Motor neuron (in vitro differentiated cells): ENCODE measurements around the gene LATS2. TPM values are rescaled to one million over a fixed set of nuclear protein-coding genes. Genes with fewer than 3 reads are reported as not detected.
A peak's percentile ranks its signal among the peaks of the same experiment; 100 is the strongest.
"Not testable (repeated sequence)": the region's sequence is repeated elsewhere in the genome, so short reads cannot be mapped to it uniquely, and the experiment has no call there.

Source experiments
- ATAC-seq, 8 experiments: fragments of 200-7000 bp; cut with Tn5 transposase; replicated peaks in 6 of 8; 2 replicates each; pipeline ENCODE4 v1.8.0; 2021; ENCODE audit warnings: mild to moderate bottlenecking in 8 of 8, moderate library complexity in 8 of 8
- H3K27ac ChIP-seq, 2 donors: fragments of 250-450 bp; sonication (Bioruptor Pico); 2 replicates each; pipeline ENCODE4 v1.9.0; 2021; ENCODE audit warnings: antibody characterized with exemption in 2 of 2, mild to moderate bottlenecking in 2 of 2, moderate library complexity in 1 of 2
- H3K4me1 ChIP-seq, 2 donors: fragments of 250-450 bp; sonication (Bioruptor Pico); replicated peaks in 1 of 2; 2 replicates each; pipeline ENCODE4 v1.6.1; 2021; ENCODE audit warnings: antibody characterized with exemption in 2 of 2, mild to moderate bottlenecking in 2 of 2, moderate library complexity in 1 of 2
- H3K4me3 ChIP-seq, 5 donors: fragments of 250-450 bp; sonication (Bioruptor Pico); 2 replicates each; pipeline ENCODE4 v1.9.0; 2021; ENCODE audit warnings: antibody characterized with exemption in 5 of 5, mild to moderate bottlenecking in 5 of 5, moderate library complexity in 4 of 5
- WGBS, 10 experiments: fragments of 450-650 bp; shearing (Covaris generic); methylation state at CpG; one replicate each; pipeline ENCODE4 v1.0.0; 2022; 5-methylcytosine and 5-hydroxymethylcytosine counted together
- in situ Hi-C, 9 experiments: fragments of 400-800 bp; cut with MboI; loops; one replicate each; pipeline ENCODE4 v1.15.0; 2021; ENCODE audit warnings: low sequenced_read_pairs in 9 of 9, low pct_unique_long_range_greater_than_20kb in 2 of 9; ENCODE audit not compliant: unreplicated experiment in 9 of 9
- total RNA-seq, 8 experiments: library from RNA; unstranded; fragments of 300-600 nt; gene quantifications; 2 replicates each; pipeline versions ENCODE4 v1.2.3 to v1.2.4, GENCODE V29; 2022

LATS2 gene
- total RNA-seq, 8 experiments from 2014 or later = 4.8 to 13.0 (median 9.0) TPM

GRCh38 chr13:21053231-21053630 is 8.2 kb downstream of the LATS2 start:
- Histone ChIP-seq H3K4me1 (no peaks in the 10 kb centered on the region), H3K27ac (no peak overlapping the region), H3K4me3 (no peak overlapping the region)
- in situ Hi-C loops = loop anchor here in 1 of 9 experiments (25.0 kb wide), 1 partner anchor 109 kb away; no protein-coding TSS in a partner anchor
- ATAC-seq = no peak
- WGBS, 10 experiments = 85 to 100% (median 95%) methylated on average over 1 to 5 of the region's 5 CpGs; no CpG with 5 or more reads in 3 of the 10 experiments

GRCh38 chr13:21051675-21052074 is 9.7 kb downstream of the LATS2 start:
- no peak overlapping the region for H3K4me3 ChIP-seq
- in situ Hi-C loops = loop anchor here in 1 of 9 experiments (25.0 kb wide), 1 partner anchor 111 kb away; no protein-coding TSS in a partner anchor
- no peak for ATAC-seq
- H3K4me1 ChIP-seq = peaks cover 0 to 5% of the 10 kb centered on the region in 2 donors
- 79 to 100% (median 100%) methylated on average over 1 to 3 of the region's 3 CpGs; no CpG with 5 or more reads in 3 of the 10 experiments for WGBS, 10 experiments
- H3K27ac ChIP-seq = no peak overlapping the region

- H3K4me1 ChIP-seq = peaks cover 0 to 5% of the 10 kb centered on the region in 2 donors
- in situ Hi-C loops = loop anchor here in 1 of 9 experiments (25.0 kb wide), 1 partner anchor 112 kb away; no protein-coding TSS in a partner anchor
- no peak for ATAC-seq
- WGBS, 10 experiments = 71 to 97% (median 93%) methylated on average over 2 to 8 of the region's 16 CpGs; no CpG with 5 or more reads in 4 of the 10 experiments
- H3K4me3 ChIP-seq = no peak overlapping the region
- no peak overlapping the region for H3K27ac ChIP-seq
Measured at GRCh38 chr13:21050288-21051197, 10.8 kb downstream of the LATS2 start.

- H3K27ac ChIP-seq, H3K4me3 ChIP-seq, H3K4me1 ChIP-seq, ATAC-seq: not testable (repeated sequence)
- WGBS, 10 experiments = 82 to 100% (median 97%) methylated on average over 1 to 3 of the region's 6 CpGs; no CpG with 5 or more reads in 6 of the 10 experiments
- in situ Hi-C loops = loop anchor here in 1 of 9 experiments (25.0 kb wide), 1 partner anchor 113 kb away; no protein-coding TSS in a partner anchor
Measured at GRCh38 chr13:21049731-21050130, 11.7 kb downstream of the LATS2 start.

- H3K4me3 ChIP-seq = no peak overlapping the region
Measured at GRCh38 chr13:21048901-21049698, 12.3 kb downstream of the LATS2 start.

GRCh38 chr13:21047591-21048282 is 13.6 kb downstream of the LATS2 start:
- H3K27ac ChIP-seq = no peak overlapping the region
- H3K4me3 ChIP-seq = no peak overlapping the region
- 56 to 97% (median 87%) methylated on average over 4 to 10 of the region's 10 CpGs for WGBS, 10 experiments
- in situ Hi-C loops = no loop called here
- peaks cover 7 to 8% of the 10 kb centered on the region in 2 donors for H3K4me1 ChIP-seq
- peak in 4 of 8 experiments; percentile 18 to 44 (median 42) for ATAC-seq

More at GRCh38 chr13:21048901-21049698, 12.3 kb downstream of the LATS2 start:
- no peak overlapping the region for H3K27ac ChIP-seq
- in situ Hi-C loops = no loop called here
- peaks cover 1 to 5% of the 10 kb centered on the region in 2 donors for H3K4me1 ChIP-seq
- WGBS, 10 experiments = 73 to 100% (median 85%) methylated on average over 1 to 4 of the region's 6 CpGs; no CpG with 5 or more reads in 5 of the 10 experiments
- no peak for ATAC-seq

- no peak for ATAC-seq
Measured at GRCh38 chr13:21047087-21047486, 14.3 kb downstream of the LATS2 start.

GRCh38 chr13:21046203-21046602 is 15.2 kb downstream of the LATS2 start:
- 40 to 100% (median 86%) methylated on average over 1 to 7 of the region's 7 CpGs for WGBS, 10 experiments
- ATAC-seq = no peak
- in situ Hi-C loops = no loop called here
- Histone ChIP-seq H3K27ac (no peak overlapping the region), H3K4me1 (peaks cover 7 to 8% of the 10 kb centered on the region in 2 donors), H3K4me3 (no peak overlapping the region)

More at GRCh38 chr13:21047087-21047486, 14.3 kb downstream of the LATS2 start:
- Histone ChIP-seq H3K4me1 (peaks cover 7 to 8% of the 10 kb centered on the region in 2 donors), H3K4me3 (no peak overlapping the region), H3K27ac (no peak overlapping the region)
- 73 to 100% (median 100%) methylated on average over 2 to 4 of the region's 9 CpGs; no CpG with 5 or more reads in 3 of the 10 experiments for WGBS, 10 experiments
- in situ Hi-C loops = no loop called here

GRCh38 chr13:21045100-21045499 is 16.3 kb downstream of the LATS2 start:
- Histone ChIP-seq H3K27ac (no peak overlapping the region), H3K4me1 (peaks cover 7 to 8% of the 10 kb centered on the region in 2 donors), H3K4me3 (no peak overlapping the region)
- no peak for ATAC-seq
- in situ Hi-C loops = no loop called here
- 33 to 100% (median 88%) methylated on average over 3 to 5 of the region's 5 CpGs; no CpG with 5 or more reads in 1 of the 10 experiments for WGBS, 10 experiments

GRCh38 chr13:21043898-21044297 is 17.5 kb downstream of the LATS2 start:
- ATAC-seq = peak in 6 of 8 experiments; percentile 30 to 55 (median 40)
- H3K4me3 ChIP-seq = no peak overlapping the region
- peaks cover 7 to 8% of the 10 kb centered on the region in 2 donors for H3K4me1 ChIP-seq
- in situ Hi-C loops = no loop called here
- WGBS, 10 experiments = 0 to 60% (median 7%) methylated on average over 1 to 2 of the region's 2 CpGs; no CpG with 5 or more reads in 4 of the 10 experiments
- H3K27ac ChIP-seq = no peak overlapping the region

GRCh38 chr13:21040120-21040826 is 21.1 kb downstream of the LATS2 start:
- Histone ChIP-seq H3K4me1 (peaks cover 10 to 13% of the 10 kb centered on the region in 2 donors), H3K4me3 (no peak overlapping the region), H3K27ac (no peak overlapping the region)
- no peak for ATAC-seq
- in situ Hi-C loops = no loop called here
- 83 to 100% (median 92%) methylated on average over 2 to 13 of the region's 15 CpGs; no CpG with 5 or more reads in 1 of the 10 experiments for WGBS, 10 experiments
